GM04503 (cell line): ENCODE measurements around the gene SLFN13.
"Not testable (repeated sequence)": the region's sequence is repeated elsewhere in the genome, so short reads cannot be mapped to it uniquely, and the experiment has no call there.

Experiments
- DNase-seq: peaks from one replicate; pipeline ENCODE4 v3.0.0-alpha.2; 2012; ENCODE audit warnings: low read depth

SLFN13 gene

DNA sequence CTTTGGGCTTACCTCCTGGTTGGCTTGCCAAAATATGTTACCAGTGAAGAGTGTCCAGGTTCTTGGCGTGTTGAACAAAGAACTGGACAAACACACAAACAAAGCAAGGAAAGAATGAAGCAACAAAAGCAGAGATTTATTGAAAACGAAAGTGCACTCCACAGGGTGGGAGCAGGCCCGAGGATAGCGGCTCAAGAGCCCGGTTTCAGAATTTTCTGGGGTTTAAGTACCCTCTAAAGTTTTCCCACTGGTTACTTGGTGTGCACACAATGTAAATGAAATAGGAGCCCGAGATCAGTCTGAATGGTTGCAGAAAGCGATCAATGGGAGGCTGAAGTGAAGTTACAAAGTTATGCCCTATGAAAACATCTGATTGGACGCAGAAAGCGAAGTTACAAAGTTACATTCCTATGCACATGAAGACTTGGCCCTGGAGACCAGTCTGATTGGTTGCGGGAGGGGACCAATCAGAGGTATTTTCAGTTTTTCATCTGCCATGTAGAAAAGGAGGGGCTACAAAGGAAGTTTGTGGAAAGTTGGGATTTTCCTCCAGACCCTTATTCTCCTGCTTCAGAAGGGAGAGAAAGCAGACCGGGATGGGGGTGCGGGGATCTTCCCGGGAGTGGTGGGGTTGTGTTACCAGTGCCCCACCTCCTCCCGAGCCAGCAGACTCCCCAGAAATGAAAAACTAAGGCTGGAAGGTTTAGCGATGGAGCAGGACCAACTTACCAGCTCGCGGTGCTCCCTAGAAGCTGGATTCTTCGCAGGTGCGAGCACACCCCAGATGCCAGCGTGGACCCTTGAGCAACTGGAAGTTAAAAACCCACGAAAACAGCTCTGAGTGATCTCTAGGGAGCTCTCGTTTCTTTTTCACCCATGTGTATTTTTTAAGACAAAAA, 16.1 kb downstream of the SLFN13 start, which contains the start of gene SLFN12:
Gene SLFN12, minus strand, starts transcription at position 325 of the 899 bp plus-strand sequence. CDS start 9,472 bp downstream, outside the sequence.
- DNase-seq: peak; percentile 85

GRCh38 chr17:35429702-35430101, 18.9 kb downstream of the SLFN13 start:
- DNase-seq: no peak

GRCh38 chr17:35428229-35428628, 20.3 kb downstream of the SLFN13 start:
- DNase-seq: no peak

- DNase-seq: no peak
Observed at GRCh38 chr17:35423761-35424160, 24.8 kb downstream of the SLFN13 start.

DNA sequence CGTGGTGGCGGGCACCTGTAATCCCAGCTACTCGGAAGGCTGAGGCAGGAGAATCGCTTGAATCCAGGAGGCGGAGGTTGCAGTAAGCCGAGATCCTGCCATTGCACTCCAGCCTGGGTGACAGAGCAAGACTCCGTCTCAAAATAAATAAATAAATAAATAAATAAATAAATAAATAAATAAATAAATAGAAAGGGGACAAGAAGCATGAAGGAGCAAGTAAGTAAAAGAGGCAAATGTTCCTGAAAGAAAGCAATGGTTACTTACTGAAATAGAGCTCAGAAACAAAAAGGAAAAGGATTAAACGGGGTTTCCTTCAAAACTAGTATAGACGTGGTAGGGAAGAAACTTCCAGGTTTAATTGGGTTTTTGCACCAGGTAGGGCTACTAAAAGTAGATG, 27.5 kb downstream of the SLFN13 start:
- not testable (repeated sequence) for DNase-seq

GRCh38 chr17:35416659-35417058, 31.9 kb downstream of the SLFN13 start:
- no peak for DNase-seq

DNA sequence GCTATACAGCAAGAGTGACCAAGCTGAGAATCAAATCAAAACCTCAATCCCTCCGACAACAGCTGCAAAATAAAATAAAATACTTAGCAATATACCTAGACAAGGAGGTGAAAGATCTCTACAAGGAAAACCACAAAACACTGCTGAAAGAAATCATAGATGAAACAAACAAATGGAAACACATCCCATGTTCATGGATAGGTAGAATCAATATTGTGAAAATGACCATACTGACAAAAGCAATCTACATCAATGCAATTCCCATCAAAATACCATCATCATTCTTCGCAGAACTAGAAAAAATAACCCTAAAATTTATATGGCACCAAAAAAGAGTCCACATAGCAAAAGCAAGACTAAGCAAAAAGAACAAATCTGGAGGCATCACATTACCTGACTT, 33.9 kb downstream of the SLFN13 start:
- DNase-seq: not testable (repeated sequence)

DNA sequence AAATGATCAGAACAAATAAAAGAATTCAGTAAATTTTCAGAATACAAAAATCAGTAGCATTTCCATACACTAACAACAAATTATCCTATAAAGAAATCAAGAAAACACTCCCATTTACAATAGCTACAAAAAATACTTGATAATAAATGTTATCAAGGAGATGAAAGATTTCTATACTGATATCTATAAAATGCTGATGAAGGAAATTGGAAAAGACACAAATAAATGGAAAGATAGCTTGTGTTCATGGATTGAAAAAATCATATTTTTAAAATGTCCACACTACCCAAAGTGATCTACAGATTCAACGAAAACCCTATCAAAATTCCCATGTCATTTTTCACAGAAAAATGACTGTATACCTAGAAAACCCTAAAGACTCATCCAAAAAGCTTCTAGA, 34.3 kb downstream of the SLFN13 start:
- no peak for DNase-seq

GRCh38 chr17:35407531-35407930, 41.0 kb downstream of the SLFN13 start:
- DNase-seq: no peak

DNA sequence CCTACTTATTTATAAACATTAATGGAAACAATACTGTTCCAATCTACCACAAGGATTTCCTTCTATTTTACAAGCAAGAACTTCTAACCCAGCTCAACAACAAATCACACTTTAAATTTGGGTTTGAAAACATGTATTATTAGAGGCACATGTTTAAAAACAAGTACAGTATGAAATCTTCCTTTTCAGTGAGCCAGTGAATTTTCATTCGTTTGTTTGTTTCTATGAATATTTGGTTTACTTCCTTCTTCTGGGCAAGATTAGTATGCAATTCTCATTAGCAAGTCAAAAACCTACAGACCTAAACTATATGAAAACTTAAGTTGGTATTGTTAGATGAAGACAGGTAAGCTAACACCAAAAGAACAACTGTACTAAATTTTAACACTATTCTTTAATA, 42.0 kb downstream of the SLFN13 start:
- DNase-seq: no peak

DNA sequence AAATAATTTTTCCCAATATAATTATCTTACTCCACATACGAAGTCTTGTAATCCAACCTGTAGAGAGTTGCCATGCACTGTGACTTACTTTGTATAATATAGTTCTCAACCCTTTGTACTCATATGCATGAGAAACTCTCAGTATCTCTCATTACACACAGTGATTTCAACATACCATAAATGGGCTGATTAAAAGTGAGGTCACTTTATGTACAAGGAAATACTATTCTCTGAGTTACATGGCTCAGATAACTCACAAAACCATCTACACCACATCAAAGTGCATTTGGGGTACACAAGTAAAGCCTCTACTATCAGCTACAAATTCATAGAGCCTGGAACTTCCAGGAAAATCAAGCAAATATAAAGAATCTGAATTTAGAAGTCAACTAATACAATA, 44.2 kb downstream of the SLFN13 start:
- DNase-seq: no peak

DNA sequence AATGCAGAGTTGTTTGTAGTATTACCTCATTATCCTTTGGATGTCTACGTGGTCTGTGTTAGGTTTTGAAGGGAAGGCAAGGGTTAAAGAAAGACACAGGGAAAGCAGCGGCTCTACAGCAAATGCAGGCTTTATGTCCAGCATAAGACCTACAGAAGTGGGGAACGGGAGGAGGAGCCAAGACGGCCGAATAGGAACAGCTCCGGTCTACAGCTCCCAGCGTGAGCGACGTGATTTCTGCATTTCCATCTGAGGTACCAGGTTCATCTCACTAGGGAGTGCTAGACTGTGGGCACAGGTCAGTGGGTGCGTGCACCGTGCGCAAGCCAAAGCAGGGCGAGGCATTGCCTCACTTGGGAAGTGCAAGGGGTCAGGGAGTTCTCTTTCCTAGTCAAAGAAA, 54.8 kb downstream of the SLFN13 start:
- not testable (repeated sequence) for DNase-seq

DNA sequence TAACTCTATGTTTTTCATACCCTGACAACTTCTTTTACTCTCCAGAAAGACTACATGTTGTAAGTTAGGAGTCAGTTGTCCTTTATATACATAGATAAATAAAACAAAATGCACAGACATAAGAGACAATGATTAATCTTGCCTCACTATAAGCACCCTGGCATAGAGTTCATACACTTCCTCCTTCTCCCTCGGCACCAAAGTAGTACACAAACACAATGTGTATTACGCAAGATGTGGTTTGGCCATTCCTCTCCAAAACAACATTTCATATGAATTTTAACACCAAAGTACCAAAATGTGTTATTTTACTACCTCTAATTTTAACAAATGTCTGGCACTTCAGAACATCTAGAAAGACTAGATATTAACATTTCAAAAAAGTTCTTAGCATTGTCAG, 57.9 kb downstream of the SLFN13 start:
- DNase-seq: no peak

- no peak for DNase-seq
Observed at GRCh38 chr17:35390156-35390555, 58.4 kb downstream of the SLFN13 start.

GRCh38 chr17:35387496-35387895, 61.1 kb downstream of the SLFN13 start:
- DNase-seq: no peak
